PC-9 (cell line): ENCODE measurements around the gene ZNF219. TPM values are rescaled to one million over a fixed set of nuclear protein-coding genes. Genes with fewer than 3 reads are reported as not detected.

Experiments used
- Bru-seq: library from RNA; stranded (reverse); fragments of 400-500 nt; gene quantifications from one replicate; lab custom pipeline; 2021; lab: Mats Ljungman, UMichigan
- BruChase-seq, 2 experiments: library from RNA; stranded (reverse); fragments of 400-500 nt; gene quantifications; one replicate each; lab custom pipeline; 2021; lab: Mats Ljungman, UMichigan
- BruUV-seq: library from RNA; stranded (reverse); fragments of 400-500 nt; replicated peaks from 2 replicates; lab custom pipeline; 2021; lab: Mats Ljungman, UMichigan
- CTCF ChIA-PET: fragments of 300-600 bp; sonication (Branson Sonifier 250); formaldehyde crosslinking; loops from one replicate; lab custom pipeline; 2022; ENCODE audit warnings: antibody characterized with exemption; lab: Charles Lee
- POLR2A ChIA-PET: fragments of 300-600 bp; sonication (Branson Sonifier 250); formaldehyde crosslinking; loops from one replicate; lab custom pipeline; 2022; ENCODE audit warnings: antibody characterized with exemption; ENCODE audit not compliant: unreplicated experiment; lab: Charles Lee
- DNase-seq, 2 experiments: peaks; one replicate each; pipeline versions ENCODE4 v3.0.0 to v3.0.0-alpha.2; 2015 to 2022; ENCODE audit warnings: mixed read lengths in 1 of 2
- H2AFZ ChIP-seq: fragments of 200-600 bp; sonication (generic); 2 replicates; pipeline ENCODE4 v1.8.1; 2017; ENCODE audit warnings: antibody characterized with exemption
- H3F3A ChIP-seq: fragments of 200-600 bp; sonication (generic); 2 replicates; pipeline ENCODE4 v1.8.1; 2017; ENCODE audit warnings: antibody characterized with exemption, mild to moderate bottlenecking, low read depth; ENCODE audit not compliant: insufficient read depth
- H3K27ac ChIP-seq: fragments of 200-600 bp; sonication (generic); 2 replicates; pipeline ENCODE4 v1.6.1; 2016; ENCODE audit warnings: mixed run types
- H3K27me3 ChIP-seq: fragments of 200-600 bp; sonication (generic); 2 replicates; pipeline ENCODE4 v1.6.1; 2016; ENCODE audit warnings: low read depth, mixed run types; ENCODE audit not compliant: insufficient read depth
- H3K36me3 ChIP-seq: fragments of 200-600 bp; sonication (generic); 2 replicates; pipeline ENCODE4 v1.6.1; 2016; ENCODE audit warnings: low read depth, mixed run types
- H3K4me1 ChIP-seq: fragments of 200-600 bp; sonication (generic); replicated peaks from 2 replicates; pipeline ENCODE4 v1.6.1; 2016; ENCODE audit warnings: mixed run types; ENCODE audit not compliant: insufficient read depth
- H3K4me2 ChIP-seq: fragments of 200-600 bp; sonication (generic); 2 replicates; pipeline ENCODE4 v1.6.1; 2017; ENCODE audit warnings: mixed run types
- H3K4me3 ChIP-seq: fragments of 200-600 bp; sonication (generic); 2 replicates; pipeline ENCODE4 v1.6.1; 2016; ENCODE audit warnings: mixed run types
- H3K79me2 ChIP-seq: fragments of 200-600 bp; sonication (generic); 2 replicates; pipeline ENCODE4 v1.6.1; 2017; ENCODE audit warnings: low read depth, mixed run types
- H3K9me2 ChIP-seq: fragments of 200-600 bp; sonication (generic); 2 replicates; pipeline ENCODE4 v1.8.1; 2017; ENCODE audit warnings: mild to moderate bottlenecking; ENCODE audit not compliant: insufficient read depth
- H3K9me3 ChIP-seq: fragments of 200-600 bp; sonication (generic); 2 replicates; pipeline ENCODE4 v1.8.1; 2016; ENCODE audit warnings: low read depth; ENCODE audit not compliant: insufficient read depth
- H4K20me1 ChIP-seq: fragments of 200-600 bp; sonication (generic); 2 replicates; pipeline ENCODE4 v1.8.1; 2017; ENCODE audit not compliant: insufficient read depth
- CTCF ChIP-seq: fragments of 200-600 bp; sonication (generic); conservative IDR thresholded peaks from 2 replicates; pipeline ENCODE4 v1.6.1; 2017; ENCODE audit warnings: mixed run types, antibody characterized with exemption, mild to moderate bottlenecking, moderate library complexity
- EZH2 ChIP-seq: fragments of 200-600 bp; sonication (generic); IDR thresholded peaks from 2 replicates; pipeline ENCODE4 v1.8.0; 2017; ENCODE audit warnings: antibody characterized with exemption, low read depth
- intact Hi-C: fragments of 100-400 bp; cut with micrococcal nuclease; formaldehyde crosslinking; loops from one replicate; pipeline ENCODE4 v1.10.0; 2022; ENCODE audit not compliant: unreplicated experiment
- long read RNA-seq: library from polyadenylated mRNA; stranded (forward); transcript quantifications from one replicate; pipeline ENCODE4 v2.0.0, GENCODE V29; 2022
- total RNA-seq: library from RNA; stranded (reverse); gene quantifications from 2 replicates; pipeline ENCODE4 v1.2.3, GENCODE V29; 2021

The ZNF219 gene
- total RNA-seq (23.0 and 25.3 TPM in 2 replicates), Bru-seq, nascent RNA (percentile 45 among the genes with signal in this experiment), BruChase-seq, experiment 1, labeled RNA remaining after a 2-hour chase (percentile 56 among the genes with signal in this experiment), BruChase-seq, experiment 2, labeled RNA remaining after a 6-hour chase (percentile 63 among the genes with signal in this experiment)
- long read RNA-seq, partial matches to known transcripts = 7 of 17 reads
- long read RNA-seq, other reads (novel, unspliced or antisense) = 7 of 17 reads

GRCh38 chr14:21098076-21098891, at the start of gene ZNF219:
TSS of gene ZNF219 (minus strand) at chr14:21098655. CDS start at chr14:21093591, 5,064 bp downstream.
- CTCF ChIA-PET = no interaction called here
- POLR2A ChIA-PET = no interaction called here
- Histone ChIP-seq H3K9me3 (no peaks in the 10 kb centered on the region), H3K27ac (no peak within 1 kb of the TSS), H3K4me3 (peak within 1 kb of the TSS; percentile 81), H3K4me1 (peaks cover 28% of the 10 kb centered on the region), H4K20me1 (no peaks in the 10 kb centered on the region), H2AFZ (peak within 1 kb of the TSS; percentile 88), H3K36me3 (no peaks in the 10 kb centered on the region), H3F3A (peaks cover 14% of the 10 kb centered on the region; the same call in 1 of the 2 replicates), H3K4me2 (peak within 1 kb of the TSS; percentile 95), H3K9me2 (no peaks in the 10 kb centered on the region), H3K27me3 (no peaks in the 10 kb centered on the region), H3K79me2 (0 out of 2 replicates have a peak, but pooled peaks cover 4% of the 10 kb centered on the region)
- BruUV-seq = no TSS peak
- TF ChIP-seq EZH2 (no peak), CTCF (no peak)
- peak in 1 of 2 experiments; percentile 44 for DNase-seq
- intact Hi-C loops = no loop called here

- H3K9me2 ChIP-seq = no peaks in the 10 kb centered on the region
- H2AFZ ChIP-seq = no peak overlapping the region
- TF ChIP-seq CTCF (no peak), EZH2 (no peak)
- no peaks in the 10 kb centered on the region for H3K79me2 ChIP-seq
- no peaks in the 10 kb centered on the region for H3K4me1 ChIP-seq
- H4K20me1 ChIP-seq = no peaks in the 10 kb centered on the region
- BruUV-seq = no TSS peak
- no peak overlapping the region for H3K27ac ChIP-seq
- H3K27me3 ChIP-seq = no peaks in the 10 kb centered on the region
- H3K36me3 ChIP-seq = no peaks in the 10 kb centered on the region
- H3K4me3 ChIP-seq = no peak overlapping the region
- ChIA-PET POLR2A (no interaction called here), CTCF (no interaction called here)
- H3F3A ChIP-seq = no peaks in the 10 kb centered on the region
- H3K4me2 ChIP-seq = no peak overlapping the region
- intact Hi-C loops = no loop called here
- DNase-seq = no peak
- no peaks in the 10 kb centered on the region for H3K9me3 ChIP-seq
Observed at GRCh38 chr14:21145437-21145836, 47.0 kb upstream of the ZNF219 start.

- Histone ChIP-seq H2AFZ (no peak overlapping the region), H3K27me3 (no peaks in the 10 kb centered on the region), H3K27ac (no peak overlapping the region), H3K79me2 (no peaks in the 10 kb centered on the region), H3K9me2 (no peaks in the 10 kb centered on the region), H3K4me2 (no peak overlapping the region), H3K9me3 (no peaks in the 10 kb centered on the region), H4K20me1 (no peaks in the 10 kb centered on the region), H3K4me3 (no peak overlapping the region), H3F3A (no peaks in the 10 kb centered on the region), H3K36me3 (no peaks in the 10 kb centered on the region), H3K4me1 (no peaks in the 10 kb centered on the region)
- ChIA-PET POLR2A (no interaction called here), CTCF (no interaction called here)
- intact Hi-C loops = no loop called here
- TF ChIP-seq CTCF (no peak), EZH2 (no peak)
- no TSS peak for BruUV-seq
- no peak for DNase-seq
Observed at GRCh38 chr14:21142357-21142756, 43.9 kb upstream of the ZNF219 start.
